IPS-18c (cell line): Measurements from ENCODE around the gene XKR7.

Experiments used
- H3K4me3 ChIP-seq: 2 replicates; pipeline ENCODE4 v1.7.0; 2013; ENCODE audit warnings: low read depth, mild to moderate bottlenecking, low read length, moderate library complexity; ENCODE audit not compliant: insufficient read depth
- H3K9me3 ChIP-seq: one replicate; pipeline ENCODE4 v1.6.1; 2013; ENCODE audit warnings: mild to moderate bottlenecking, low read length, moderate library complexity; ENCODE audit not compliant: control insufficient read depth, insufficient read depth

Gene XKR7

DNA sequence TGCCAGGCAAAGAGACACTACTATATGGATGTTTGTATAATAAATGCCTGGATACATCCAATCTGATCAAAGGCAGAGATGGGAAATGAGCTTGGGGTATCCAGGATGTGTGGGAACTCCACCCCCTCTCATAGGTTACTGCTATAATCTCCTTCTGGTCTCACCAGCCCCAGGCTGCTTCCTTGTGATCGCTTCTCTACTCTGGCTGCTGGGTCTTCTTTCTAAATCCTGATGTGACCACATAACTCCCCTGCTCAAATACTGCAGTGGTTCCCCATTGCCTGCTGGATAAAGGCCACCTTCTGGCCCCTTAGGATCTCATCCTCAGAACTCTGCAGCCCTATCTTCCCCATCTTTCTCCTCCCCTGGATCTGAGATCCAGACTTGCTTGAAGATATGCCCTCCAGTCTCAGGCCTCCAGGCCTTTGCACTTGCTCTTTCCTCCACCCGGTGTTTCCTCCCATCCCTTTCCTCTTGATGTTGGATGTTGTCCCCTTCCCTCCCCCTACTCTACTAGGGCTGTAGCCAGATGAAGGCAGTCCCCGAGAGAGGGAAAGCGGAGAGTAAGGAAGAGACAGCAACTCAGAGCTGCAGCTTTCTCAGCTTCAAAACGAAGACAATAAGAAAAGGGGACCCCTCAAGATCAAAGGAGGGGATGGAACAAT, 828 bp upstream of the XKR7 start:
- H3K9me3 ChIP-seq = no peaks in the 10 kb centered on the region
- peak overlapping the region; percentile 51 for H3K4me3 ChIP-seq

DNA sequence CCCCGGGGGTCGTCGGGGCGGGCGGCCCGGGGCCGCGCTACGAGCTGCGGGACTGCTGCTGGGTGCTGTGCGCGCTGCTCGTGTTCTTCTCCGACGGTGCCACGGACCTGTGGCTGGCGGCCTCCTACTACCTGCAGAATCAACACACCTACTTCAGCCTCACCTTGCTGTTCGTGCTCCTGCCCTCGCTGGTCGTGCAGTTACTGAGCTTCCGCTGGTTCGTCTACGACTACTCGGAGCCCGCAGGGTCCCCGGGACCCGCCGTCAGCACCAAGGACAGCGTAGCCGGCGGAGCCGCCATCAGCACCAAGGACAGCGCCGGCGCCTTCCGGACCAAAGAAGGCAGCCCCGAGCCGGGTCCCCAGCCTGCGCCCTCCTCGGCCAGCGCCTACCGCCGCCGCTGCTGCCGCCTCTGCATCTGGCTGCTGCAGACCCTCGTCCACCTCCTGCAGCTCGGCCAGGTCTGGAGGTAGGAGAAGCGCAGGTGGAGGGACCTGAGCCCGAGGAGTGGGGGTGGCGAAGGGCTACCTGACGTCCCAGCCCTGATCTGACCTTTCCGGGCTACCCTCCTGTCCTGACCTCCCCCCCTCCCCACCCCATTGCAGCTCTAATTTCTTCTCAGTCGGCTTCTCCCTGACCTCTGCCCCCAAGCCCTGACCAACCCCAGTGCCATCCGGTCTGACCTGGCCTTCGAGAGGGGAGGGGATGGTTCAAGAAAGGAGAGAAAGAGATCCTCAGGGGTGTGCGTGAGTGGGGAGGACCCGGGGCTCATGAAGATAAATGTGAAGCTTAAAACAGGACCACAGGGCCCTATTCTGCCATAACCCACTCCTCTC, 558 bp downstream of the XKR7 start:
- H3K9me3 ChIP-seq = no peaks in the 10 kb centered on the region
- peak overlapping the region; percentile 51 for H3K4me3 ChIP-seq

DNA sequence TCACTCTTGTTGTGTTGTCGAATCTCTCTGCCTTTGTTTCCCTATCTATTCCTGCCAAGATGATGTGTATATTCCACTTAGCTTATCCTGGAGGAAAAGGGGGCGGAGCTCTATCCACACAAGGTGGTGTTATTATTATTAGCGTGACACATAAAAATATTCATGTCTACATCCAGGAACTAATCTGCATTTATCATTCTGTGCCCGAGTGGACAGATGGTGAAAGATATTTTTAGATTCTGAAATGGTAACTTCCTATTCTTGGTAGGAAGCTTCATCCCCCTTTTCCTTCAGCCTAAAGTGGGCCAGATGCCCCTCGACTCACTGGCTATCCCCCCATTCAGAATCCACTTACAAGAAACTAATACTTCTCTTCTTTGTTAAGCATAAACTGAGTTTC, 2.0 kb downstream of the XKR7 start:
- Histone ChIP-seq H3K4me3 (no peak overlapping the region), H3K9me3 (no peaks in the 10 kb centered on the region)

DNA sequence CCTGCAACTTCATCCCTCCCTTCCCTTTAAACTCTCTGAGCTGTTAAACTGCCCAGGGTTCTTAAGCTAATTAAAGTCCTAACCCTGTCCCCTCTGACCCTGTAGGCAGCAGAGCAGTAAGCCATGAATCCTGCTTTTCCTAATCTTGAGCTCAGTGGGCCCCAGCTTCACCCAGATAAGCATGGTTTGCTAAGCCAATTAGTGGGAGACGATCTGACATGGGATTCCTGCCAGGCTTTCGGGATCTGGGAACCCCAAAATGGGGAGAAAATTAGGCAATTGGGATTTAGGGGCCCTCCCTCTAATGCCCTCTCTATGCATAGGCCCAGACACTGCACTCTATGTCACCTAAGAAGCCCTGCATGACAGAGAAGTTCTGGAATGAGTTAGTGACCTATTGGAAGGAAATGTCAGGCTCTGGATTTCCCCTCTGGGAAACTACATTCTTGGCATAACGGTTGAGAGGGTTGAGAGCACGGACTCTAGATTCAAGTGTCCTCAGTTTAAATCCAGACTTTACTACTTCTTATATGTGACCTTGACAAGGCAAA, 4.6 kb downstream of the XKR7 start:
- Histone ChIP-seq H3K4me3 (no peak overlapping the region), H3K9me3 (no peaks in the 10 kb centered on the region)

DNA sequence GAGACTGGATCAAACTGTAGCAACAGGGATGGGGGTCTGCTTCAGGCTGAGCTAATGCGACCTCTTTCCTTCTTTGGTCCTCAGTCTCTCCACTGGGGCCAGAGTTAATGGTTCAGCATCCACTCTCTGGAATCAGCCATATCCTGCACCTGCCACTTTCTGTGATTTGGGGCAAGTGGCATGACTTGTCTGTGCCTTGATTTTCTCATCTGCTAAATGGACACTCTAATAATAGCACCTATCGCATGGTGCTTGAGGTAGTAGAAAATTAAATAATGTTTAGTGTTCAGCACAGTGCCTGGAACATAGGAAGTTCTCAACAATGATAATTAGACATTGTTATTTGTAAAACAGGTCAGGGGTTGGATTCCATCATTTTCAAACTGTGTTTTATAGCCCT, 6.3 kb downstream of the XKR7 start:
- Histone ChIP-seq H3K4me3 (no peak overlapping the region), H3K9me3 (no peaks in the 10 kb centered on the region)

DNA sequence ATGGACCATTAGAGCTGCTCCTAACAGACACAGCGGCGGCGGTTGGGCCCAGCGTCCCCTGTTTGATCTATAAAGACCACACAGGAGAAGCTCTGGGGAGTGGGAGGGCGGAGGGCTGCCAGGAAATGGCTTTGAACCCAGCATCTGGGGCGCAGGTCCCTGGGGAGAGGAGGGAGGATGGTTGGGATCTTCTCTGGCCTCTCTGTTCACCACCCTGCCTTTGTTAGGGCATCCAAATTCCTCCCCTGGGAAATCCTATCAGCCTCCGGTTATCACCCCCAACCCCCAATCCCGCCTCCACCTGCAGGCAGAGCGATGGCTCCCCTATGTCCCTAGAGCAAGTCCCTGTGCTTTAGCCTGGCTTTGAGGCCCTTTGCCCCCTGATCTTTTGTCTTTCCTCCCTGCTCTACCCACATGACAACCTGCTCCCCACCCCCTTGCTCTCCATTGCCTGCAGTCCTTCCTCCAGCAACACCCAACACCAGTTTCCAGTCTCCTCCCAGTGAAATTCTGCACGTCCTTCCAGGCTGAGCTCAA, 7.1 kb downstream of the XKR7 start:
- H3K4me3 ChIP-seq = 0 out of 2 replicates have a peak overlapping the region, but pooled peaks have one; percentile 9

DNA sequence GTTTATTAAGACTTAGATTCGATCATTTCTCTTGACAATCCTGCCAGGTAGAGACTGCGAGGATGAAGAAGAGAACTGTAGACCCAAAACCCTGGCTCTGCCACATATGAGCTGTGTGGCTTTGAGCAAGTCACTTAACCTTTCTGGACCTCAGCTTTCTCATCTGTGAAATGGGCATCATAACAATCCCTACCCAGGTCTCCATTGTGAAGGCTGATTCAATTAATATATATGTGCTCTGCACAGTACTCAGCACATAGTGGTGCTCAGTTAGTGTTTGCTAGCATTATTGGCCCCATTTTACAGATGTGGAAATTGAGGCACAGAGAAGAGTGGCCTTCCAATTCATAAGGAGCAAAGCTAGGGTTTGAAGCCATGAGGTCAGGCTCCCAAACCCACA, 7.9 kb downstream of the XKR7 start:
- Histone ChIP-seq H3K4me3 (no peak overlapping the region), H3K9me3 (no peaks in the 10 kb centered on the region)

More for the DNA sequence above, 7.1 kb downstream of the XKR7 start:
- no peaks in the 10 kb centered on the region for H3K9me3 ChIP-seq

DNA sequence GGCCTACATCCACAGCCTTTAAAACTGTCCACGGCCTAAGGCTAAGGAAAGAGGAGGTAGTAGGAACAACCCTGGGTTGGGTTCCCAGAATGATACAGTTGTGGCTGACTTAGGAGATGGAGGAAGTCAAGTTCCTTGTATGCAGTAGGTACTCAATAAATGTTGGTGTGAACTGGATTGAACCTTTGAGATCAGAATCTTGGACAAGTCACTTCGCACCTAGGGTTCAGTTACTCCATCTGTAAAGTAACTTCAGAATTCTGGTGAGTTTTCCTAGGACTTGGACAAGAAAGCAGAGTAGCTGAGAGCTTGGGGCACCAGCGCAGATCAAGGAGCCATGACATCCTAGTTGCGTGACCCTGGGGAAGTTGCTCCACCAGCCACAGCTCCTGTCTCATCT, 9.1 kb downstream of the XKR7 start:
- no peak overlapping the region for H3K4me3 ChIP-seq
- no peaks in the 10 kb centered on the region for H3K9me3 ChIP-seq

DNA sequence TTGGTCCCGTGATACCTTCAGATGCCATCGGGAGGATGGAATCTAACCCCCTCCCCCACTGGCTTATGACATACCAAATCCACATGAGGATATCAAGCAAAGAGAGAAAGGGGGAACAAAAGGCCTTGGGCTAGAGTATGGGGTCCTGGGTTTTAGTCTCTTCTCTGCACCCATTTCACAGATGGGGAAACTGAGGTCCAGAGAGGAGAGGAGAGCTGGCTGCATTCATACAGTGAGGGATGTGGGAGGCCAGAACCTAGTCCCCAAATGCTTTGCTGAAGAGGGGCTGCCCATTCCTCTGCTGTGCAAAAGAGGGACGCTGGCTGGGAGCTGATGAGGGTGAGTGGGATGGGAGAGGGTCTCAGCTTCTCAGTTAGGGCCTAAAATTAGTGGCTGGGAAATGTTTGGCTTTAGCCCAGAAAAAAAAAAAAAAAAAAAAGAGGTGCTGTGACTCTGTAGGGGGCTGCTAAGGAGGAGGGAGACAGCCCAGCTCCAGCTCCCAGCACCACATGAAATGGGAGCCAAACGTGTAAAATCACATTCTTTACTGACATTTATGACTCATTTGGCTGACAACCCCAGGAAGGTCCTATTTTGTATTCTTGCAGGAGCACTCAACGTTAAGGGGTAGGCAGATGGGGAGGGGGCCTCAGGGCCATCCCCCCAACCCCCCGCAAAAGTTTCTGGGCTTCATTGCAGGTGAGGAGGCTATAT, 11.9 kb downstream of the XKR7 start:
- no peaks in the 10 kb centered on the region for H3K9me3 ChIP-seq
- H3K4me3 ChIP-seq = no peak overlapping the region

DNA sequence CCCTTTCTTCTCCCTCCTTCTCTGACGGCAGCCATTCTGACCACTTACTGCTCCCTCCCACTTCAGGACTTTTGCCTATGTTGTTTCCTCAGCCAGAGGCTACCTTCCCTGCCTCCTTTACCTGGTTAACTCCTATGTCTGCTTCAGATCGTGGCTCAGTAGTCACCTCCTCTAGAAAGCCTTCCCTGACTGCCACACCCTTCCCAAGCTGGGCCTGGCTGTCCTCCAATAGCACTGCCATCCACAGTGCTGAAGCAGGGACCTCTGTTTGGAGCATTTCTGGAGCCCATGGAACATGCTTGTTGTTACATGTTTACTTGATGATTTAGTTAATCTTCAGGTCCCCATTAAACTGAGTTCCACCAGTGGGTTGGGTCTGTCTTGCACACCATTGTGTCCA, 13.8 kb downstream of the XKR7 start:
- Histone ChIP-seq H3K4me3 (no peak overlapping the region), H3K9me3 (no peaks in the 10 kb centered on the region)

DNA sequence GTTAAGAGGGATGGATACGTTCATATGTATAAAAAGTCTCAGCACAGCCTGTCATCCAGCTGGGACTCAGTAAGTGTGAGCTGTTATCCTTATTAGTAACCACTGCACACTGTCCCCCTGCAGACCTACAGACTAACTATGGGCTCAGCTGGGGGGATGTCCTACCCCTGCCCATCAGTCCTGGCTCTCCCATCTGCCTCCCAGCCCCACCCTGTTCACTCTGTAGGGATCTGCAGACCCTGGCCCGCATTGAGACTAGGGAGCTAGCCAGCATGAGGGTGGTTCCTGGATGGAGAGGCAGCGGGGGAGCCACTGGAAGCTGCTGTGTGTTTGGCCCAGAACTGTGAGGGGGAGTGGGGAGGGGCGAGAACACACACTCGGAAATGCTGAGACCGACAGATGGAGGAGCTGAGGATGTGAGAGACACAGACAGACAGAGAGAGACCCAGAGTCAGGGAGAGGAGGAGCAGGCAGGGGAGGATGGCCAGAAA, 17.1 kb downstream of the XKR7 start:
- Histone ChIP-seq H3K4me3 (no peak overlapping the region), H3K9me3 (no peaks in the 10 kb centered on the region)

DNA sequence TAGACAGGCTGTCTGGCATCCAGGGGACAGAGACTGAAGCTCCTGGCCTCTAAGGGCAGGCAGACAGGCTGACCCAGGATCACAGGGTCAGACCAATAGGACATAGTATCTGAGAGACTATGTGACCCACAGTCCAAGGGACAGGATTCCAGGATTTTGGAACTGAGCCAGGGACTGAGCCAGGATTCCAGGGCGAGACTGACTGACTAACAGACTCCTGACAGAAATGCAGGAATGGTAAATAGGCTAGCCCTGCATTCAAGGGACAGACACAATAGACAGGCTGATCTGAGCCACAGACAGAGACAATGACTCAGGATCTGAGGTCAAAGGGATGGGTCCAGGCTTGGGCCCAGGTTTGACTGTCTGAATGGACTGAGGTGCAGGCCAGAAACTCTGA, 19.8 kb downstream of the XKR7 start:
- H3K4me3 ChIP-seq = no peak overlapping the region
- H3K9me3 ChIP-seq = no peaks in the 10 kb centered on the region

DNA sequence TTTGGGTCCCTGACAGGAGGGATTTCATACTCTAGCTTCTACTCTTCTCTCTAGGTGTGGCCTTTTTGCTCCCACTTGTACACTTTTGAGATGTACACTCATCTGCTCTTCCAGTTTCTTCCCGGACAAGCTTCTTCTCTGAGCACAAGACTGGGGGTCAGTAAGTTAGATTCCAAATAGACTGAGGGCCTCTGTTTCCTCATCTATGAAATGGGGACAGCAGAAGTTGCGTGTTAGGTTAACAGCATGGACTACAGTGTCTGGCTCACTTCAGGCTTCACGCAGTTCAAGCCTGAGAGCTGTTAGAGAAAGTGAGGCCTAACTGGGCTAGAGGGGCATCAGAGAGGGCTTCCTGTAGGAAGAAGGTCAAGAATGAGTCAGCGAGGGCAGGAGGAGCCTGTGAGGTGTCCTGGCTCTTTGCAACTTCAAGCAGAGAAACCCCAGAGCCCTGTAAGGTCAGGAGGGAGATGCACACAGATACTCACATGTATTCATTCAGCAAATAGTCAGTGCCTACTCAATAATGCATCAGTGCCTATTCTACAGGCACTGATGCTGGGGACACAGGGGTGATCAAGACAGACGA, 20.6 kb downstream of the XKR7 start:
- H3K4me3 ChIP-seq = no peak overlapping the region
- no peaks in the 10 kb centered on the region for H3K9me3 ChIP-seq

DNA sequence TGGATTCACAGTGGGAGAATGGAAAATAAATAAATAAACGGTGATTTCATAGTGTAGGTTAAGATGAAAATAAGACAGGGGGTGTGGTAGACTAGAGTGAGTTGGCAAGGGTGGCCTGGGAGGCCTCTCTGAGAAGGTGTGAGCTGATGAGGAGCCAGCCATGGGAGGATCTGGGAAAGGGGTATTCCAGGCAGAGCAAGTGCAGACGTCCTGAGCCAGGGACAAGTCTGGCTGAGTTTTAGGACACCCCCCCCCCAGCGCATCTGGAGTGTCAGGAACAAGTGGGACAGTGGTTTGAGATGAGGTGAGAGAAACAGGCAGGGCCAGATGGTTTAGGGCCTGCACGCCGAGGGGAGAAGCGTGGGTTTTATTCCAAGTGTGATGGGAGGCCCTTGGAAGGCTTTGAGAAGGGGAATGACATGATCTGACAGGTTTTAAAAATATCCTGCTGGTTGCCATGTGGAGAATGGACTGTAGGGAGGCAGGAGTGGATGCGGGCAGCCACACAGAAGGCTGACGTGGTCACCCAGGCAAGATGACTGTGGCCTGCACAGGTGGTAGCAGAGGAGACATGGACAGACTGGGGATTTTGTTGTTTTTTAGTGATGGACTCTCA, 21.2 kb downstream of the XKR7 start:
- Histone ChIP-seq H3K4me3 (no peak overlapping the region), H3K9me3 (no peaks in the 10 kb centered on the region)

DNA sequence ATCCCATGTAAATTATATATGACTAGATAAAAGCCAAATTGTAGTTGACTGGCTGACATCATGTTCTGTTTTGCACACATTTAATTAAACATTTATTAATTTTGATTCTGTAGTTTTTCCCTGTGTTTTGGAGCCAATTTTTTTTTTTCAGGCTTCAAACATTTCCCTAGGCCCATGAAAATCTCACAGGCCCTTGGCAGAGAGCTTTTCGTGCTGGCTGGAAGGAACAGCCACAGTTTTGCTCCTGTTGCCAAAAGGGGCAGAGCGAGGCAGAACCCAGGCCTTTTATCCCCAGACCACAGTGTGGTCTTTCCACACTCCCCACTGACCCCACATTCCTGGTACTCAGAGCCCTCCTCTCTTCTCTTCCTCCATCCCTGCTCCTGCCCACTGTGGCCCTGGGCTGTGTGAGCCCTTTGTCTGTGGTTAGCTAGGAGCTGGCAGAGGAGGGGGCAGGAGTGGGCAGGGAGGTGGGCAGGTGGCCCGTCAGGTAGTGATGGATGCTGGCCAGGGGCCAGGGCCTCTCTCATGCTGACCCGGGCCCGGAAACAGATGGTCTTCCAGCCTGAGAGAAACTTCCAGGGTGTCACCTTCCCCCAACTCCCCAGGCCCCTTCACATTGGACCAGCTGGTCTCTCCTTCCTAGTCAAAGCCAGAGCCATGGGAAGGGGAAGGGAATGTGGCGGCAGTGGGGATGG, 22.8 kb downstream of the XKR7 start:
- Histone ChIP-seq H3K9me3 (no peaks in the 10 kb centered on the region), H3K4me3 (no peak overlapping the region)

DNA sequence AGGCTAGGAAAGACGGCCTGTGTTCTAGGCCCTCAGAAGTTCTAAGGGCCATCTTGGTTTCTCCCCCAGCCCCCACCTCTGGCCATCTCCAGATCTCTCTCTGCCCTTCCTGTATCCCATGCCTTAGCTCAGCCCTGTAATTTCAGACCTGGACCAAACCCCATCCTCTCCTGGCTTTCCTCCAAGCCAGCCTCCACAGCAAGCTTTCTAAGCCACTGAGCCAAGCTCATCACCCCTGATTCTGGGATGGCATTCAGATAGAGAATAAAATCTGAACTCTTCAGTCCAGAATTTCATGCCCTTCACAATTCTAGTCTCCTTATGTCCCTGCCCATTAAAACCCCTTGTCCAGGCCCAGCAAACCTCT, 23.4 kb downstream of the XKR7 start:
- H3K4me3 ChIP-seq = no peak overlapping the region
- no peaks in the 10 kb centered on the region for H3K9me3 ChIP-seq
